Activated CD8-positive, alpha-beta T cell treated with anti-CD3 and anti-CD28 coated beads, Interleukin-2, amount 10 ng/mL, durations not matched to agents 7 days and 5 days (primary cell): ENCODE measurements around the gene PLA1A. TPM values are rescaled to one million over a fixed set of nuclear protein-coding genes. Genes with fewer than 3 reads are reported as not detected.

Experiments used
- ATAC-seq: fragments of 150-1000 bp; cut with Tn5 transposase; one replicate; pipeline ENCODE4 v1.10.0; 2021; ENCODE audit warnings: moderate library complexity
- CTCF ChIA-PET: fragments of 350-600 bp; sonication (Branson Sonifier 250); formaldehyde crosslinking; loops from one replicate; lab custom pipeline; 2021; ENCODE audit warnings: antibody characterized with exemption; lab: Charles Lee
- POLR2A ChIA-PET: fragments of 350-600 bp; sonication (Branson Sonifier 250); formaldehyde crosslinking; loops from one replicate; lab custom pipeline; 2021; ENCODE audit warnings: antibody characterized with exemption; lab: Charles Lee
- DNase-seq: peaks from one replicate; pipeline ENCODE4 v3.0.0-alpha.2; 2020
- H3K27ac Mint-ChIP-seq: one replicate; pipeline ENCODE4 v1.8.0; 2021; ENCODE audit warnings: mild to moderate bottlenecking, mixed read lengths
- H3K27me3 Mint-ChIP-seq: one replicate; pipeline ENCODE4 v1.8.0; 2021; ENCODE audit warnings: low read depth, mixed read lengths
- H3K36me3 Mint-ChIP-seq: one replicate; pipeline ENCODE4 v1.8.0; 2021; ENCODE audit warnings: low read depth, mixed read lengths
- H3K4me1 Mint-ChIP-seq: one replicate; pipeline ENCODE4 v1.8.0; 2021; ENCODE audit warnings: low read depth, mixed read lengths
- H3K4me3 Mint-ChIP-seq: one replicate; pipeline ENCODE4 v1.8.0; 2021; ENCODE audit warnings: mild to moderate bottlenecking, mixed read lengths
- H3K9me3 Mint-ChIP-seq: one replicate; pipeline ENCODE4 v1.8.0; 2022; ENCODE audit warnings: mixed read lengths; ENCODE audit not compliant: insufficient read depth
- total RNA-seq, 2 experiments: library from RNA; stranded (reverse); gene quantifications; one replicate each; pipeline ENCODE4 v1.2.3, GENCODE V29; 2021

PLA1A gene
- total RNA-seq, 2 experiments from 2014 or later = not detected

- H3K27ac Mint-ChIP-seq = peak overlapping the region; percentile 7
- H3K9me3 Mint-ChIP-seq = no peaks in the 10 kb centered on the region
- POLR2A ChIA-PET = interaction anchor here (0.9 kb wide), 1 partner anchor 12 kb away, joined by 3 read pairs; no protein-coding TSS in a partner anchor
- no peak overlapping the region for H3K4me3 Mint-ChIP-seq
- DNase-seq (peak; percentile 28), ATAC-seq (peak; percentile 62)
- H3K4me1 Mint-ChIP-seq = peaks cover 33% of the 10 kb centered on the region
- no peaks in the 10 kb centered on the region for H3K36me3 Mint-ChIP-seq
- CTCF ChIA-PET = interaction anchor here (1.1 to 3.3 kb wide), 3 partner anchors 9 to 164 kb away, joined by 3 to 13 read pairs (median 6); partner anchors contain the start of gene TMEM39A
- peaks cover 6% of the 10 kb centered on the region for H3K27me3 Mint-ChIP-seq
Measured at GRCh38 chr3:119627461-119627860, 29.8 kb downstream of the PLA1A start.

GRCh38 chr3:119628390-119628789 lies 30.7 kb downstream of the PLA1A start:
- H3K36me3 Mint-ChIP-seq = no peaks in the 10 kb centered on the region
- CTCF ChIA-PET = interaction anchor here (3.3 kb wide), 1 partner anchor 28 kb away, joined by 13 read pairs; no protein-coding TSS in a partner anchor
- no peaks in the 10 kb centered on the region for H3K9me3 Mint-ChIP-seq
- peak overlapping the region; percentile 28 for H3K27ac Mint-ChIP-seq
- no peak overlapping the region for H3K4me3 Mint-ChIP-seq
- peak; percentile 42 for ATAC-seq
- POLR2A ChIA-PET = interaction anchor here (0.6 to 1.0 kb wide), 2 partner anchors 10 to 16 kb away, joined by 3 read pairs; no protein-coding TSS in a partner anchor
- peaks cover 33% of the 10 kb centered on the region for H3K4me1 Mint-ChIP-seq
- no peak for DNase-seq
- H3K27me3 Mint-ChIP-seq = peaks cover 8% of the 10 kb centered on the region

GRCh38 chr3:119628816-119629445 lies 31.2 kb downstream of the PLA1A start:
- ATAC-seq (no peak), DNase-seq (no peak)
- ChIA-PET CTCF (interaction anchor here (3.3 kb wide), 1 partner anchor 28 kb away, joined by 13 read pairs; no protein-coding TSS in a partner anchor), POLR2A (interaction anchor here (1.0 kb wide), 1 partner anchor 9 kb away, joined by 3 read pairs; no protein-coding TSS in a partner anchor)
- no peak overlapping the region for H3K4me3 Mint-ChIP-seq
- H3K27me3 Mint-ChIP-seq = peaks cover 8% of the 10 kb centered on the region
- no peak overlapping the region for H3K27ac Mint-ChIP-seq
- peaks cover 33% of the 10 kb centered on the region for H3K4me1 Mint-ChIP-seq
- H3K36me3 Mint-ChIP-seq = no peaks in the 10 kb centered on the region
- H3K9me3 Mint-ChIP-seq = no peaks in the 10 kb centered on the region

- no peak overlapping the region for H3K4me3 Mint-ChIP-seq
- ATAC-seq (no peak), DNase-seq (no peak)
- ChIA-PET POLR2A (interaction anchor here (0.6 kb wide), 1 partner anchor 11 kb away, joined by 3 read pairs; no protein-coding TSS in a partner anchor), CTCF (interaction anchor here (1.4 kb wide), 1 partner anchor 29 kb away, joined by 4 read pairs; no protein-coding TSS in a partner anchor)
- H3K4me1 Mint-ChIP-seq = peaks cover 33% of the 10 kb centered on the region
- H3K27me3 Mint-ChIP-seq = peaks cover 4% of the 10 kb centered on the region
- no peak overlapping the region for H3K27ac Mint-ChIP-seq
- H3K36me3 Mint-ChIP-seq = no peaks in the 10 kb centered on the region
- H3K9me3 Mint-ChIP-seq = no peaks in the 10 kb centered on the region
Measured at GRCh38 chr3:119630128-119630879, 32.6 kb downstream of the PLA1A start.

GRCh38 chr3:119630880-119631329 lies 33.2 kb downstream of the PLA1A start:
- H3K4me3 Mint-ChIP-seq = no peak overlapping the region
- CTCF ChIA-PET = interaction anchor here (1.4 kb wide), 1 partner anchor 29 kb away, joined by 4 read pairs; no protein-coding TSS in a partner anchor
- no peak for DNase-seq
- no peaks in the 10 kb centered on the region for H3K9me3 Mint-ChIP-seq
- POLR2A ChIA-PET = no interaction called here
- H3K36me3 Mint-ChIP-seq = no peaks in the 10 kb centered on the region
- ATAC-seq = no peak
- H3K4me1 Mint-ChIP-seq = peaks cover 33% of the 10 kb centered on the region
- peaks cover 3% of the 10 kb centered on the region for H3K27me3 Mint-ChIP-seq
- H3K27ac Mint-ChIP-seq = peak overlapping the region; percentile 2

- Mint-ChIP-seq H3K27me3 (peaks cover 3% of the 10 kb centered on the region), H3K9me3 (no peaks in the 10 kb centered on the region), H3K36me3 (no peaks in the 10 kb centered on the region), H3K4me1 (peaks cover 28% of the 10 kb centered on the region), H3K4me3 (no peak overlapping the region), H3K27ac (no peak overlapping the region)
- CTCF ChIA-PET = no interaction called here
- ATAC-seq (no peak), DNase-seq (no peak)
- POLR2A ChIA-PET = no interaction called here
Measured at GRCh38 chr3:119631516-119631915, 33.8 kb downstream of the PLA1A start.

GRCh38 chr3:119632216-119632615 lies 34.5 kb downstream of the PLA1A start:
- peaks cover 23% of the 10 kb centered on the region for H3K4me1 Mint-ChIP-seq
- no peaks in the 10 kb centered on the region for H3K36me3 Mint-ChIP-seq
- H3K4me3 Mint-ChIP-seq = no peak overlapping the region
- no peak for DNase-seq
- no peak for ATAC-seq
- POLR2A ChIA-PET = interaction anchor here (0.6 kb wide), 1 partner anchor 753 kb away, joined by 3 read pairs; no protein-coding TSS in a partner anchor
- no peak overlapping the region for H3K27ac Mint-ChIP-seq
- H3K27me3 Mint-ChIP-seq = peaks cover 3% of the 10 kb centered on the region
- no peaks in the 10 kb centered on the region for H3K9me3 Mint-ChIP-seq
- CTCF ChIA-PET = no interaction called here

- DNase-seq = no peak
Measured at GRCh38 chr3:119632829-119633228, 35.1 kb downstream of the PLA1A start.

GRCh38 chr3:119635719-119636118 lies 38.0 kb downstream of the PLA1A start:
- Mint-ChIP-seq H3K9me3 (no peaks in the 10 kb centered on the region), H3K4me3 (no peak overlapping the region), H3K27me3 (peaks cover 3% of the 10 kb centered on the region), H3K4me1 (peaks cover 31% of the 10 kb centered on the region), H3K27ac (no peak overlapping the region), H3K36me3 (peaks cover 16% of the 10 kb centered on the region)
- no peak for ATAC-seq
- POLR2A ChIA-PET = no interaction called here
- CTCF ChIA-PET = interaction anchor here (1.2 to 1.3 kb wide), 3 partner anchors 10 to 37 kb away, joined by 3 to 4 read pairs (median 4); no protein-coding TSS in a partner anchor
- DNase-seq = no peak

More at GRCh38 chr3:119632829-119633228, 35.1 kb downstream of the PLA1A start:
- H3K4me1 Mint-ChIP-seq = peaks cover 21% of the 10 kb centered on the region
- peaks cover 1% of the 10 kb centered on the region for H3K36me3 Mint-ChIP-seq
- no peak for ATAC-seq
- H3K27me3 Mint-ChIP-seq = peaks cover 3% of the 10 kb centered on the region
- ChIA-PET POLR2A (interaction anchor here (0.6 kb wide), 1 partner anchor 754 kb away, joined by 3 read pairs; no protein-coding TSS in a partner anchor), CTCF (interaction anchor here (0.6 kb wide), 1 partner anchor 1046 kb away, joined by 3 read pairs; no protein-coding TSS in a partner anchor)
- no peak overlapping the region for H3K4me3 Mint-ChIP-seq
- no peak overlapping the region for H3K27ac Mint-ChIP-seq
- H3K9me3 Mint-ChIP-seq = no peaks in the 10 kb centered on the region

GRCh38 chr3:119636249-119636648 lies 38.6 kb downstream of the PLA1A start:
- DNase-seq (no peak), ATAC-seq (no peak)
- H3K9me3 Mint-ChIP-seq = no peaks in the 10 kb centered on the region
- POLR2A ChIA-PET = no interaction called here
- peaks cover 21% of the 10 kb centered on the region for H3K36me3 Mint-ChIP-seq
- CTCF ChIA-PET = interaction anchor here (1.2 to 1.3 kb wide), 3 partner anchors 9 to 37 kb away, joined by 4 to 6 read pairs (median 4); no protein-coding TSS in a partner anchor
- peaks cover 31% of the 10 kb centered on the region for H3K4me1 Mint-ChIP-seq
- peaks cover 3% of the 10 kb centered on the region for H3K27me3 Mint-ChIP-seq
- H3K4me3 Mint-ChIP-seq = no peak overlapping the region
- H3K27ac Mint-ChIP-seq = no peak overlapping the region

- Mint-ChIP-seq H3K27ac (no peak overlapping the region), H3K9me3 (no peaks in the 10 kb centered on the region), H3K36me3 (peaks cover 26% of the 10 kb centered on the region), H3K4me3 (no peak overlapping the region), H3K4me1 (peaks cover 31% of the 10 kb centered on the region), H3K27me3 (peaks cover 3% of the 10 kb centered on the region)
- ATAC-seq (no peak), DNase-seq (no peak)
- ChIA-PET CTCF (interaction anchor here (1.2 kb wide), 2 partner anchors 10 to 38 kb away, joined by 4 to 6 read pairs; no protein-coding TSS in a partner anchor), POLR2A (no interaction called here)
Measured at GRCh38 chr3:119636891-119637611, 39.4 kb downstream of the PLA1A start.
